Fibroblast of the aortic adventitia (primary cell): ENCODE measurements around the gene RASL10B. TPM values are rescaled to one million over a fixed set of nuclear protein-coding genes. Genes with fewer than 3 reads are reported as not detected.

Experiments used
- DNase-seq: peaks from one replicate; pipeline ENCODE4 v3.0.0-alpha.2; 2010; ENCODE audit warnings: low read depth
- H3K4me3 ChIP-seq: 2 replicates; pipeline ENCODE4 v1.5.1; 2011; ENCODE audit warnings: low read depth, mild to moderate bottlenecking, control low read depth, low read length, moderate library complexity
- total RNA-seq: library from RNA; depleted of rRNA; stranded (reverse); fragments of >200 nt; gene quantifications from 2 replicates; pipeline ENCODE4 v1.2.3, GENCODE V29; 2012; ENCODE audit warnings: low replicate concordance
- TF ChIP-seq, protein P1 (sequence below): IDR thresholded peaks from 2 replicates; pipeline ENCODE4 v1.5.1; 2011; ENCODE audit warnings: mild to moderate bottlenecking, low read length, control low read depth, inconsistent platforms; ENCODE audit not compliant: insufficient read depth

The RASL10B gene
- total RNA-seq, 1 donor = 1.5 TPM

DNA sequence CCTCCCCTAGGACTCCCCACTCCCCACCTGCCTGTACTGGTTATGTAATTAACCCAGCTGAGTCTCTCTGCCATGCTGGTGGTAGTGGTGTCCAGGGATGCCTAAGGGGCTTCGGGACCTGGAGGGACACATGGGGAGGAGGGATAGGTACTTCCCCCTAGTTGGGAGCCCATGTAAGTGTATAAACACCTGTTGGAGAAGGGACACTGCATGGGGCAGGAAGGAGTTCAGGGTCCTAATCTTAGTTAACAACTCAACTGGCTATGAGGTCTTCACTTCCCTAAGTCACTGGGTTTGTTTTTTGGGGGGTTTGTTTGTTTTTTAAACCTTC lies 1.3 kb downstream of the RASL10B start:
- no peak overlapping the region for H3K4me3 ChIP-seq
- TF ChIP-seq, protein P1, sequence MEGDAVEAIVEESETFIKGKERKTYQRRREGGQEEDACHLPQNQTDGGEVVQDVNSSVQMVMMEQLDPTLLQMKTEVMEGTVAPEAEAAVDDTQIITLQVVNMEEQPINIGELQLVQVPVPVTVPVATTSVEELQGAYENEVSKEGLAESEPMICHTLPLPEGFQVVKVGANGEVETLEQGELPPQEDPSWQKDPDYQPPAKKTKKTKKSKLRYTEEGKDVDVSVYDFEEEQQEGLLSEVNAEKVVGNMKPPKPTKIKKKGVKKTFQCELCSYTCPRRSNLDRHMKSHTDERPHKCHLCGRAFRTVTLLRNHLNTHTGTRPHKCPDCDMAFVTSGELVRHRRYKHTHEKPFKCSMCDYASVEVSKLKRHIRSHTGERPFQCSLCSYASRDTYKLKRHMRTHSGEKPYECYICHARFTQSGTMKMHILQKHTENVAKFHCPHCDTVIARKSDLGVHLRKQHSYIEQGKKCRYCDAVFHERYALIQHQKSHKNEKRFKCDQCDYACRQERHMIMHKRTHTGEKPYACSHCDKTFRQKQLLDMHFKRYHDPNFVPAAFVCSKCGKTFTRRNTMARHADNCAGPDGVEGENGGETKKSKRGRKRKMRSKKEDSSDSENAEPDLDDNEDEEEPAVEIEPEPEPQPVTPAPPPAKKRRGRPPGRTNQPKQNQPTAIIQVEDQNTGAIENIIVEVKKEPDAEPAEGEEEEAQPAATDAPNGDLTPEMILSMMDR = no peak
- no peak for DNase-seq

GRCh38 chr17:35733366-35733765 lies 1.9 kb downstream of the RASL10B start:
- no peak for DNase-seq
- H3K4me3 ChIP-seq = no peak overlapping the region
- TF ChIP-seq, protein P1 = no peak

- H3K4me3 ChIP-seq = no peak overlapping the region
- TF ChIP-seq, protein P1 = no peak
- DNase-seq = no peak
Measured at GRCh38 chr17:35734396-35734795, 3.0 kb downstream of the RASL10B start.

GRCh38 chr17:35735036-35735805 lies 3.8 kb downstream of the RASL10B start:
- no peak for DNase-seq
- TF ChIP-seq, protein P1 = no peak
- no peak overlapping the region for H3K4me3 ChIP-seq

- DNase-seq = no peak
- H3K4me3 ChIP-seq = no peak overlapping the region
- TF ChIP-seq, protein P1 = no peak
Measured at GRCh38 chr17:35736236-35736635, 4.8 kb downstream of the RASL10B start.

DNA sequence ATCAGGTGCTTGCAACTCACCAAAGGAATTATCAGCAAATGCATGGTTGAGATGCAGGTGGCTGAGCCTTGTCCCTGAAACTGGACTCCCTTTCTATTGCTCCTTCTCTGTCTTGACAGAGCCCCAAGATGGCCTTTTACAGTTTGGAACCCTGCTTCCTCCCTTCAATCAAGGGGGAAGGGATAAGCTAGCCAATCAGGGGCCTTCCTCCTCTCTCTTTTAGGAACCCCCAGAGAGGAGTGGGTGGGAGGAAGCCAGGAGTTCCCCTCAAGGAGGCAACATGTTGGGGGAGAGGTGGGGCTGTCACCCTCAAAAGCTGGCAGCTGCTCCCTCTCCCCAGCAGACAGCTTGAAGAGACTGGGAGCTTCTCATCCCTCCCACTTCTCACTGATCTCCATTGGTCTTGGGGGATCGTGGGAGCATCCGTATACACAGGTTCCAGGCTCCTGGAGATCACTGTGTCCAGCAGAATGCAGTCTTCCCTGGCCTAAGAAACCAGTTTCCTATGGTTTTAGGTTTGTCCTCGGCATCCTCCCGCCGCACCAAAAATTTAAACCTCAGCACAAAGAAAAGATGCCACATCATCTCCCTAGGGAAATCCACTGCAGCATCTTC lies 7.2 kb downstream of the RASL10B start:
- DNase-seq = no peak
- no peak overlapping the region for H3K4me3 ChIP-seq
- TF ChIP-seq, protein P1 = no peak
